GM23338 (cell line): ENCODE measurements around the gene COPS2. TPM values are rescaled to one million over a fixed set of nuclear protein-coding genes. Genes with fewer than 3 reads are reported as not detected.

Experiments
- ATAC-seq: fragments of 200-7000 bp; cut with Tn5 transposase; 3 replicates; pipeline ENCODE4 v1.9.1; 2020
- DNase-seq: peaks from one replicate; pipeline ENCODE4 v3.0.0-alpha.2; 2015; ENCODE audit warnings: low spot score
- H2AFZ ChIP-seq: fragments of 200-600 bp; sonication (generic); 2 replicates; pipeline ENCODE4 v1.8.0; 2016; ENCODE audit warnings: antibody characterized with exemption, mild to moderate bottlenecking, moderate library complexity
- H3F3A ChIP-seq: fragments of 200-600 bp; sonication (generic); replicated peaks from 2 replicates; pipeline ENCODE4 v1.8.0; 2017; ENCODE audit warnings: antibody characterized with exemption, mixed run types, low read depth
- H3K27ac ChIP-seq: fragments of 200-600 bp; sonication (generic); 2 replicates; pipeline ENCODE4 v1.6.1; 2016; ENCODE audit warnings: low read depth
- H3K27me3 ChIP-seq: fragments of 200-600 bp; sonication (generic); 2 replicates; pipeline ENCODE4 v1.8.0; 2016; ENCODE audit warnings: mild to moderate bottlenecking, mixed run types, moderate library complexity; ENCODE audit not compliant: insufficient read depth
- H3K36me3 ChIP-seq: fragments of 200-600 bp; sonication (generic); 2 replicates; pipeline ENCODE4 v1.8.0; 2016; ENCODE audit warnings: mild to moderate bottlenecking; ENCODE audit not compliant: insufficient read depth
- H3K4me1 ChIP-seq: fragments of 200-600 bp; sonication (generic); 2 replicates; pipeline ENCODE4 v1.8.0; 2016; ENCODE audit warnings: mild to moderate bottlenecking, moderate library complexity; ENCODE audit not compliant: insufficient read depth
- H3K4me2 ChIP-seq: fragments of 200-600 bp; sonication (generic); 2 replicates; pipeline ENCODE4 v1.7.1; 2017; ENCODE audit warnings: mixed run types
- H3K4me3 ChIP-seq: fragments of 200-600 bp; sonication (generic); 2 replicates; pipeline ENCODE4 v1.6.1; 2016; ENCODE audit warnings: mixed run types
- H3K79me2 ChIP-seq: fragments of 200-600 bp; sonication (generic); replicated peaks from 2 replicates; pipeline ENCODE4 v1.8.0; 2017; ENCODE audit warnings: mild to moderate bottlenecking; ENCODE audit not compliant: insufficient read depth
- H3K9me2 ChIP-seq: fragments of 200-600 bp; sonication (generic); 2 replicates; pipeline ENCODE4 v1.8.0; 2017; ENCODE audit not compliant: insufficient read depth
- H4K20me1 ChIP-seq: fragments of 200-600 bp; sonication (generic); replicated peaks from 2 replicates; pipeline ENCODE4 v1.8.0; 2017; ENCODE audit warnings: mild to moderate bottlenecking; ENCODE audit not compliant: insufficient read depth
- H3K27ac Mint-ChIP-seq: 2 replicates; pipeline ENCODE4 v1.8.0; 2020; ENCODE audit warnings: inconsistent platforms, mild to moderate bottlenecking, moderate library complexity, mixed read lengths
- H3K27me3 Mint-ChIP-seq: 3 replicates; pipeline ENCODE4 v1.8.0; 2022; ENCODE audit warnings: low read depth, mild to moderate bottlenecking, moderate library complexity, mixed read lengths, inconsistent platforms; ENCODE audit not compliant: insufficient read depth, poor library complexity
- H3K36me3 Mint-ChIP-seq: 3 replicates; pipeline ENCODE4 v1.8.0; 2021; ENCODE audit warnings: low read depth, mild to moderate bottlenecking, inconsistent platforms, moderate library complexity, mixed read lengths
- H3K4me1 Mint-ChIP-seq: 3 replicates; pipeline ENCODE4 v1.8.0; 2020; ENCODE audit warnings: mild to moderate bottlenecking, inconsistent platforms, mixed read lengths
- H3K4me3 Mint-ChIP-seq: 3 replicates; pipeline ENCODE4 v1.8.0; 2021; ENCODE audit warnings: moderate library complexity, mild to moderate bottlenecking, inconsistent platforms, mixed read lengths
- H3K9me3 Mint-ChIP-seq: 3 replicates; pipeline ENCODE4 v1.8.0; 2020; ENCODE audit warnings: moderate library complexity, mild to moderate bottlenecking, inconsistent platforms, mixed read lengths
- EZH2phosphoT487 ChIP-seq: fragments of 200-600 bp; sonication (generic); IDR thresholded peaks from one replicate; pipeline ENCODE4 v1.8.1; 2018; ENCODE audit warnings: antibody characterized with exemption; ENCODE audit not compliant: unreplicated experiment
- POLR2AphosphoS5 ChIP-seq: IDR thresholded peaks from 2 replicates; pipeline ENCODE4 v1.6.1; 2016; ENCODE audit warnings: antibody characterized with exemption, low read depth
- REST ChIP-seq: IDR thresholded peaks from one replicate; pipeline ENCODE4 v1.6.1; 2018; ENCODE audit warnings: antibody characterized with exemption; ENCODE audit not compliant: unreplicated experiment
- ZNF114 ChIP-seq: fragments of 250-450 bp; sonication (Bioruptor Pico); IDR thresholded peaks from 2 replicates; pipeline ENCODE4 v1.5.0; 2020; ENCODE audit warnings: mild to moderate bottlenecking, moderate library complexity
- polyA plus RNA-seq: library from polyadenylated mRNA; unstranded; fragments of >200 nt; fragmentation: Nextera tagmentation; extraction: Ambion mirVana; gene quantifications from 2 replicates; pipeline ENCODE4 v1.2.1, GENCODE V29; 2016
- total RNA-seq: library from RNA; depleted of rRNA; stranded (reverse); fragments of >200 nt; shearing (Covaris generic); gene quantifications from 2 replicates; pipeline ENCODE4 v1.2.3, GENCODE V29; 2014

Gene COPS2
- total and polyA plus RNA-seq, 2 experiments from 2014 or later: 38.7 to 67.3 TPM

- no peak overlapping the region for H3K4me3 Mint-ChIP-seq
- Histone ChIP-seq H3K27ac (no peak overlapping the region), H3K4me3 (no peak overlapping the region), H2AFZ (no peak overlapping the region), H3K4me1 (no peaks in the 10 kb centered on the region), H3F3A (no peaks in the 10 kb centered on the region), H3K36me3 (no peaks in the 10 kb centered on the region), H3K9me2 (no peaks in the 10 kb centered on the region), H3K27me3 (no peaks in the 10 kb centered on the region), H3K4me2 (no peak overlapping the region), H3K79me2 (no peaks in the 10 kb centered on the region), H4K20me1 (no peaks in the 10 kb centered on the region)
- no peak overlapping the region for H3K27ac Mint-ChIP-seq
- H3K9me3 Mint-ChIP-seq: no peaks in the 10 kb centered on the region
- no peaks in the 10 kb centered on the region for H3K4me1 Mint-ChIP-seq
- no peak for DNase-seq
- no peaks in the 10 kb centered on the region for H3K27me3 Mint-ChIP-seq
- TF ChIP-seq POLR2AphosphoS5 (no peak), ZNF114 (no peak), REST (no peak), EZH2phosphoT487 (no peak)
- no peaks in the 10 kb centered on the region for H3K36me3 Mint-ChIP-seq
- ATAC-seq: no peak
Measured at GRCh38 chr15:49085696-49086459, 69.5 kb downstream of the COPS2 start.

GRCh38 chr15:49084285-49084570 lies 71.2 kb downstream of the COPS2 start:
- H4K20me1 ChIP-seq: no peaks in the 10 kb centered on the region
- Mint-ChIP-seq H3K4me1 (no peaks in the 10 kb centered on the region; the same call in 2 of the 3 replicates), H3K36me3 (no peaks in the 10 kb centered on the region), H3K27ac (no peak overlapping the region), H3K9me3 (no peaks in the 10 kb centered on the region; the same call in 2 of the 3 replicates), H3K4me3 (no peak overlapping the region), H3K27me3 (no peaks in the 10 kb centered on the region)
- H3K27ac ChIP-seq: no peak overlapping the region
- H3K27me3 ChIP-seq: no peaks in the 10 kb centered on the region
- ATAC-seq (no peak), DNase-seq (no peak)
- H3K4me1 ChIP-seq: no peaks in the 10 kb centered on the region
- H3K4me3 ChIP-seq: no peak overlapping the region
- H3K9me2 ChIP-seq: no peaks in the 10 kb centered on the region
- no peak for TF ChIP-seq ZNF114
- no peak for TF ChIP-seq POLR2AphosphoS5
- H3K4me2 ChIP-seq: no peak overlapping the region
- H2AFZ ChIP-seq: no peak overlapping the region
- H3K36me3 ChIP-seq: no peaks in the 10 kb centered on the region
- no peaks in the 10 kb centered on the region for H3K79me2 ChIP-seq
- no peaks in the 10 kb centered on the region for H3F3A ChIP-seq
